Uterus (tissue), 2 donors: ENCODE results near the gene BUB1B.

Experiments used
- POLR2A ChIP-seq, 2 donors: fragments of 450-650 bp; IDR thresholded peaks; one replicate each; pipeline ENCODE4 v1.6.1; 2016; ENCODE audit warnings: antibody characterized with exemption in 2 of 2, mild to moderate bottlenecking in 1 of 2, moderate library complexity in 1 of 2
- TF ChIP-seq, protein P1 (sequence below), 4 experiments: fragments of 200-600 bp in 2 of 4; fragments of 450-650 bp in 2 of 4; sonication (generic) in 2 of 4; IDR thresholded peaks; one replicate each; pipeline ENCODE4 v1.5.1; 2016 to 2019; ENCODE audit warnings: antibody characterized with exemption in 4 of 4, mild to moderate bottlenecking in 2 of 4, moderate library complexity in 1 of 4

DNA sequence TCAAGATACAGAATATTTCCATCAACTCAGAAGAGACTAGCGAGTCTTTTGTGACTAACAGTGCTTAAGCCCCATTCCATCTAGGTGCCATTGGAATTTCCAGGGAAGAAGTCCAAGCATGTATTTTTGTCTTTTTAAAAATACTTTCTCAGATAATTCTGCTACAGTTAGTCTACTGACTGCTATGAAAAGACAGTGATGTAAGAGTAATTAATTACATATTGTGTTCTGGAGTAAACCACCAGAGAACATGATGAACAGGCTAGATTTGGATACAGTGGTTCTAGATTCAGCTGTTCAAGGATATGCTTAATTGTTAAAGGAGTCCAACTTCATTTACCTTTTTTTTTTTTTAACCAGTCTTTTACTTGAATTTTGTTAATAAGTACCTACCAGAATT, 43.2 kb downstream of the BUB1B start:
- no peak for TF ChIP-seq POLR2A (IDR thresholded peaks at IDR 0.05)
- TF ChIP-seq, protein P1, sequence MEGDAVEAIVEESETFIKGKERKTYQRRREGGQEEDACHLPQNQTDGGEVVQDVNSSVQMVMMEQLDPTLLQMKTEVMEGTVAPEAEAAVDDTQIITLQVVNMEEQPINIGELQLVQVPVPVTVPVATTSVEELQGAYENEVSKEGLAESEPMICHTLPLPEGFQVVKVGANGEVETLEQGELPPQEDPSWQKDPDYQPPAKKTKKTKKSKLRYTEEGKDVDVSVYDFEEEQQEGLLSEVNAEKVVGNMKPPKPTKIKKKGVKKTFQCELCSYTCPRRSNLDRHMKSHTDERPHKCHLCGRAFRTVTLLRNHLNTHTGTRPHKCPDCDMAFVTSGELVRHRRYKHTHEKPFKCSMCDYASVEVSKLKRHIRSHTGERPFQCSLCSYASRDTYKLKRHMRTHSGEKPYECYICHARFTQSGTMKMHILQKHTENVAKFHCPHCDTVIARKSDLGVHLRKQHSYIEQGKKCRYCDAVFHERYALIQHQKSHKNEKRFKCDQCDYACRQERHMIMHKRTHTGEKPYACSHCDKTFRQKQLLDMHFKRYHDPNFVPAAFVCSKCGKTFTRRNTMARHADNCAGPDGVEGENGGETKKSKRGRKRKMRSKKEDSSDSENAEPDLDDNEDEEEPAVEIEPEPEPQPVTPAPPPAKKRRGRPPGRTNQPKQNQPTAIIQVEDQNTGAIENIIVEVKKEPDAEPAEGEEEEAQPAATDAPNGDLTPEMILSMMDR (IDR thresholded peaks at IDR 0.05) = no peak
